HFFc6 (cell line): ENCODE results near the gene FIG4. TPM values are rescaled to one million over a fixed set of nuclear protein-coding genes. Genes with fewer than 3 reads are reported as not detected.
"Not testable (repeated sequence)": the region's sequence is repeated elsewhere in the genome, so short reads cannot be mapped to it uniquely, and the experiment has no call there.

ENCODE experiments used
- DNase-seq: peaks from one replicate; pipeline ENCODE4 v3.0.0-alpha.2; 2018
- H3K27ac Mint-ChIP-seq: 2 replicates; pipeline ENCODE4 v1.8.0; 2020; ENCODE audit warnings: mild to moderate bottlenecking, mixed read lengths
- H3K27me3 Mint-ChIP-seq: 2 replicates; pipeline ENCODE4 v1.8.0; 2021; ENCODE audit warnings: mild to moderate bottlenecking, moderate library complexity, mixed read lengths; ENCODE audit not compliant: insufficient read depth
- H3K36me3 Mint-ChIP-seq: 2 replicates; pipeline ENCODE4 v1.8.0; 2021; ENCODE audit warnings: low read depth, mixed read lengths
- H3K4me1 Mint-ChIP-seq: 2 replicates; pipeline ENCODE4 v1.8.0; 2020; ENCODE audit warnings: low read depth, mixed read lengths
- H3K4me3 Mint-ChIP-seq: 2 replicates; pipeline ENCODE4 v1.8.0; 2020; ENCODE audit warnings: mild to moderate bottlenecking, moderate library complexity, mixed read lengths
- H3K9me3 Mint-ChIP-seq: 2 replicates; pipeline ENCODE4 v1.8.0; 2020; ENCODE audit warnings: mild to moderate bottlenecking, mixed read lengths
- CTCF ChIP-seq: fragments of 200-600 bp; sonication (generic); IDR thresholded peaks from 2 replicates; pipeline ENCODE4 v1.5.0; 2021; ENCODE audit warnings: antibody characterized with exemption, mild to moderate bottlenecking
- total RNA-seq, 6 experiments: library from RNA; stranded (reverse); fragmentation: NEBNext Ultra II Directional; extraction: Animal tissue kit (Norgen Biotek cat#: 25700); gene quantifications; 2 replicates in 1 of 6; 3 replicates in 5 of 6; pipeline ENCODE4 v1.2.3, GENCODE V29; 2021

The FIG4 gene
- total RNA-seq, 6 experiments from 2014 or later = 14.2 to 18.1 (median 16.6) TPM

- no peak overlapping the region for H3K27ac Mint-ChIP-seq
- H3K4me3 Mint-ChIP-seq = no peak overlapping the region
- no peaks in the 10 kb centered on the region for H3K9me3 Mint-ChIP-seq
- no peak for DNase-seq
- no peaks in the 10 kb centered on the region for H3K27me3 Mint-ChIP-seq
- peaks cover 53% of the 10 kb centered on the region for H3K4me1 Mint-ChIP-seq
- H3K36me3 Mint-ChIP-seq = peaks cover 23% of the 10 kb centered on the region
- no peak for TF ChIP-seq CTCF
These were observed 49.7 kb downstream of the FIG4 start for GRCh38 chr6:109740787-109741186.

GRCh38 chr6:109743739-109744138, 52.6 kb downstream of the FIG4 start:
- Mint-ChIP-seq H3K4me3 (peak overlapping the region; percentile 60), H3K27ac (peak overlapping the region; percentile 89), H3K4me1 (peaks cover 24% of the 10 kb centered on the region), H3K36me3 (peaks cover 11% of the 10 kb centered on the region), H3K27me3 (no peaks in the 10 kb centered on the region), H3K9me3 (no peaks in the 10 kb centered on the region)
- no peak for TF ChIP-seq CTCF
- DNase-seq = peak; percentile 79

GRCh38 chr6:109744779-109745178, 53.7 kb downstream of the FIG4 start:
- not testable (repeated sequence) for DNase-seq, H3K9me3 Mint-ChIP-seq, H3K4me3 Mint-ChIP-seq, H3K27me3 Mint-ChIP-seq, H3K36me3 Mint-ChIP-seq, H3K27ac Mint-ChIP-seq
- H3K4me1 Mint-ChIP-seq = peaks cover 18% of the 10 kb centered on the region

- no peaks in the 10 kb centered on the region; the same call in 1 of the 2 replicates for H3K27me3 Mint-ChIP-seq
- H3K4me3 Mint-ChIP-seq = no peak overlapping the region
- no peak for DNase-seq
- H3K4me1 Mint-ChIP-seq = peaks cover 18% of the 10 kb centered on the region
- no peaks in the 10 kb centered on the region for H3K36me3 Mint-ChIP-seq
- no peak for TF ChIP-seq CTCF
- H3K9me3 Mint-ChIP-seq = no peaks in the 10 kb centered on the region
- no peak overlapping the region for H3K27ac Mint-ChIP-seq
These were observed 56.1 kb downstream of the FIG4 start for GRCh38 chr6:109747221-109747620.

GRCh38 chr6:109759098-109759955, 68.2 kb downstream of the FIG4 start:
- Mint-ChIP-seq H3K27ac (no peak overlapping the region), H3K9me3 (no peaks in the 10 kb centered on the region; the same call in 1 of the 2 replicates), H3K4me3 (no peak overlapping the region), H3K36me3 (peaks cover 36% of the 10 kb centered on the region), H3K27me3 (no peaks in the 10 kb centered on the region), H3K4me1 (peaks cover 30% of the 10 kb centered on the region)
- DNase-seq = no peak
- no peak for TF ChIP-seq CTCF

- Mint-ChIP-seq H3K9me3 (no peaks in the 10 kb centered on the region; the same call in 1 of the 2 replicates), H3K4me3 (no peak overlapping the region), H3K36me3 (peaks cover 36% of the 10 kb centered on the region), H3K27ac (no peak overlapping the region), H3K4me1 (peaks cover 30% of the 10 kb centered on the region), H3K27me3 (no peaks in the 10 kb centered on the region)
- no peak for TF ChIP-seq CTCF
- no peak for DNase-seq
These were observed 69.1 kb downstream of the FIG4 start for GRCh38 chr6:109760208-109760607.
